Brain microvascular endothelial cell (primary cell): ENCODE measurements around the gene AKAP12.

ENCODE experiments used
- DNase-seq: peaks from one replicate; pipeline ENCODE4 v3.0.0-alpha.2; 2020
- H3K27ac ChIP-seq: fragments of 250-450 bp; sonication (Bioruptor Pico); 2 replicates; pipeline ENCODE4 v1.5.1; 2020; ENCODE audit warnings: mild to moderate bottlenecking, moderate library complexity
- H3K27me3 ChIP-seq: fragments of 250-450 bp; sonication (Bioruptor Pico); replicated peaks from 2 replicates; pipeline ENCODE4 v1.5.1; 2020; ENCODE audit warnings: mild to moderate bottlenecking
- H3K36me3 ChIP-seq: fragments of 250-450 bp; sonication (Bioruptor Pico); replicated peaks from 2 replicates; pipeline ENCODE4 v1.5.1; 2020; ENCODE audit warnings: mild to moderate bottlenecking
- H3K4me3 ChIP-seq: 2 replicates; pipeline ENCODE4 v1.5.1; 2011; ENCODE audit warnings: low read depth, mild to moderate bottlenecking, control low read depth, low read length, moderate library complexity
- in situ Hi-C: cut with HindIII; loops from 2 replicates; pipeline ENCODE4 v1.10.0; 2017; ENCODE audit warnings: low sequenced_read_pairs, low pct_ligation_motif_present
- TF ChIP-seq, protein P1 (sequence below): IDR thresholded peaks from 2 replicates; pipeline ENCODE4 v1.5.1; 2011; ENCODE audit warnings: low read depth, mild to moderate bottlenecking, moderate library complexity, low read length, control low read depth, inconsistent platforms; ENCODE audit errors: missing control alignments

AKAP12 gene

DNA sequence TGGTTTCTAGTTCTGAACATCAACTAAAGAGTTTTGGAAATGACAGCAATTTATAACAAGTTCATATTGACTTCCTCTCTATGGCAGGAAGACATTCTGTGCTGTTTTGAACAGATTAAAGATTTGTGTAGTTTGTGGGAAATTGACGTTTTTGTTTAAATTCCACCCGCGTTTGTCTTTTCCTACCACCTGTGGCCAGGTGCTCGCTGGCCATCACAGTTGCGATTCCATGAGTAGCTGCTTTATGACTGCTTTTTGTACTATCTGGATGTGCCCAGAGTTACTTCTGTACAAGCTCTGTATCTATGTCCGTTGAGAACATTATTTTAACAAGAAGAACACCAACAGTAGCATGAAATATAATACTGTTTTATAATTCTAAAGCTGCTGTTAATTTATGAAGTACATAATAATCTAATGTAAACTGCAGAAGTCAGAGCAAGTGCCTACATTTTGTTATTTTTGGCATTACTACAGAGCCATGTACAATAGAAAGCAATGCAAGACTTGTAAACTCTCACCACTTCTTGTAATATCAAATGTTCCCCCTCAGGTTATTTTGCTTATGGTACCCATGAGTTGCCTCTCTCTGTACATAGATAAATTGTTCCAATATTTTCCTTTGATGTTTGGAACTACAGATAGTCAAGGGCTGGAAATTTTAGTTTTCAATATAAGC is 118.1 kb downstream of the AKAP12 start:
- TF ChIP-seq, protein P1, sequence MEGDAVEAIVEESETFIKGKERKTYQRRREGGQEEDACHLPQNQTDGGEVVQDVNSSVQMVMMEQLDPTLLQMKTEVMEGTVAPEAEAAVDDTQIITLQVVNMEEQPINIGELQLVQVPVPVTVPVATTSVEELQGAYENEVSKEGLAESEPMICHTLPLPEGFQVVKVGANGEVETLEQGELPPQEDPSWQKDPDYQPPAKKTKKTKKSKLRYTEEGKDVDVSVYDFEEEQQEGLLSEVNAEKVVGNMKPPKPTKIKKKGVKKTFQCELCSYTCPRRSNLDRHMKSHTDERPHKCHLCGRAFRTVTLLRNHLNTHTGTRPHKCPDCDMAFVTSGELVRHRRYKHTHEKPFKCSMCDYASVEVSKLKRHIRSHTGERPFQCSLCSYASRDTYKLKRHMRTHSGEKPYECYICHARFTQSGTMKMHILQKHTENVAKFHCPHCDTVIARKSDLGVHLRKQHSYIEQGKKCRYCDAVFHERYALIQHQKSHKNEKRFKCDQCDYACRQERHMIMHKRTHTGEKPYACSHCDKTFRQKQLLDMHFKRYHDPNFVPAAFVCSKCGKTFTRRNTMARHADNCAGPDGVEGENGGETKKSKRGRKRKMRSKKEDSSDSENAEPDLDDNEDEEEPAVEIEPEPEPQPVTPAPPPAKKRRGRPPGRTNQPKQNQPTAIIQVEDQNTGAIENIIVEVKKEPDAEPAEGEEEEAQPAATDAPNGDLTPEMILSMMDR: no peak
- in situ Hi-C loops: loop anchor here (25.0 kb wide), 1 partner anchor 471 kb away; no protein-coding TSS in a partner anchor
- Histone ChIP-seq H3K27ac (no peak overlapping the region), H3K36me3 (peaks cover 43% of the 10 kb centered on the region), H3K4me3 (no peak overlapping the region), H3K27me3 (no peaks in the 10 kb centered on the region)
- no peak for DNase-seq

GRCh38 chr6:151358475-151358874 is 118.7 kb downstream of the AKAP12 start:
- in situ Hi-C loops: loop anchor here (25.0 kb wide), 1 partner anchor 471 kb away; no protein-coding TSS in a partner anchor
- H3K36me3 ChIP-seq: peaks cover 37% of the 10 kb centered on the region
- H3K27me3 ChIP-seq: no peaks in the 10 kb centered on the region
- no peak overlapping the region for H3K4me3 ChIP-seq
- TF ChIP-seq, protein P1: no peak
- no peak overlapping the region for H3K27ac ChIP-seq
- no peak for DNase-seq

GRCh38 chr6:151359486-151359885 is 119.7 kb downstream of the AKAP12 start:
- in situ Hi-C loops: loop anchor here (25.0 kb wide), 1 partner anchor 472 kb away; no protein-coding TSS in a partner anchor
- no peak overlapping the region for H3K27ac ChIP-seq
- peaks cover 29% of the 10 kb centered on the region for H3K36me3 ChIP-seq
- H3K4me3 ChIP-seq: no peak overlapping the region
- no peaks in the 10 kb centered on the region for H3K27me3 ChIP-seq
- TF ChIP-seq, protein P1: no peak
- no peak for DNase-seq

GRCh38 chr6:151365233-151365632 is 125.5 kb downstream of the AKAP12 start:
- H3K27me3 ChIP-seq: no peaks in the 10 kb centered on the region
- in situ Hi-C loops: loop anchor here (25.0 kb wide), 1 partner anchor 478 kb away; no protein-coding TSS in a partner anchor
- no peak overlapping the region for H3K27ac ChIP-seq
- H3K36me3 ChIP-seq: peaks cover 13% of the 10 kb centered on the region
- no peak for DNase-seq
- TF ChIP-seq, protein P1: no peak
- H3K4me3 ChIP-seq: no peak overlapping the region

DNA sequence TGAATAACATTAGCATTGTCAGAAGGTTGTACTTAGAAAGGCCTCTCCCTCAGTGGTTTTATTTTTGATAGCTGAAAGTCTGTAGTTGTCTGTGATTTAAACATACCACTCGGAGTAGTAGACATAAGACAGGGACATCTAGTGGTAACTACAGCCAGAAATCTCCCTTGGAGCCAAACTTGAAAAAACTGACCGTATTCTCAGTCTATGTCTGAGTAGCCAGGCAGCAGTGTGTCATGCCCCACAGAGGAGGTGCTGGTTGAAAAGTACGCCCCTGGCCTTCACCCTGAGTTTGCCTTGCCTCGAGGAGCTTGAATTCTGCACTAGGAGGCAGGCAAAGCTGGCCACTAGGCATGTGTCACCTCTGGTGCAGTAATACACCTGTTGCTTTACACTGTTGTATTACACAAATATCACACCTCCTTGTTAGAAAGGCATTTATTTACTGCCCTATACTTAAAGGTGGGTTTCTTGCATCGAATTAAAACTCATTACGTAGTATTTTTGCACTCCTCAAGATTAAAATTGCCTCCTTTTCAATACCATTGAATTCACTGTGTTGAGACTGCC is 130.8 kb downstream of the AKAP12 start:
- peaks cover 15% of the 10 kb centered on the region for H3K36me3 ChIP-seq
- in situ Hi-C loops: loop anchor here (25.0 kb wide), 1 partner anchor 483 kb away; no protein-coding TSS in a partner anchor
- H3K4me3 ChIP-seq: no peak overlapping the region
- peak; percentile 55 for DNase-seq
- TF ChIP-seq, protein P1: peak; percentile 48
- no peaks in the 10 kb centered on the region for H3K27me3 ChIP-seq
- H3K27ac ChIP-seq: no peak overlapping the region
